ENCODE measurements around the gene SLC15A4. TPM values are rescaled to one million over a fixed set of nuclear protein-coding genes. Genes with fewer than 3 reads are reported as not detected.
"Not testable (repeated sequence)": the region's sequence is repeated elsewhere in the genome, so short reads cannot be mapped to it uniquely, and the experiment has no call there.

The SLC15A4 gene
- total RNA-seq, 1 experiment from 2014 or later = 21.6 TPM

- no peaks in the 10 kb centered on the region; the same call in 1 of the 2 replicates for H3K4me1 ChIP-seq (ENCODE audit: insufficient read depth, low read length)
- no peak overlapping the region for H3K9ac ChIP-seq (ENCODE audit: extremely low read depth, insufficient read length, low read length)
- no peak overlapping the region for H3K4me3 Mint-ChIP-seq
- no peaks in the 10 kb centered on the region for H3K9me3 ChIP-seq (ENCODE audit: control insufficient read depth, low read depth, low read length)
- H3K14ac ChIP-seq (ENCODE audit: insufficient read depth, low read length) = no peak overlapping the region
- peaks cover 4% of the 10 kb centered on the region; the same call in 1 of the 2 replicates for H3K27me3 ChIP-seq (ENCODE audit: insufficient read depth, low read length)
- TF ChIP-seq CTCF (conservative IDR thresholded peaks at IDR 0.05) = no peak
- H3K79me2 ChIP-seq (ENCODE audit: insufficient read depth, low read length) = no peaks in the 10 kb centered on the region
- H2AK5ac ChIP-seq (ENCODE audit: insufficient read length, low read length) = no peak overlapping the region
- H2BK5ac ChIP-seq (ENCODE audit: insufficient read length, low read length) = no peak overlapping the region
- no peak overlapping the region for H3K23ac ChIP-seq (ENCODE audit: insufficient read length, low read depth, low read length)
- H4K91ac ChIP-seq (ENCODE audit: insufficient read length, low read depth, low read length) = no peak overlapping the region
- H3K4me2 ChIP-seq (ENCODE audit: insufficient read depth, insufficient read length, low read length) = no peak overlapping the region
- no peaks in the 10 kb centered on the region for H3K79me1 ChIP-seq (ENCODE audit: insufficient read depth, low read depth, low read length, poor library complexity, severe bottlenecking)
- H3K27ac Mint-ChIP-seq = no peak overlapping the region
- H3T11ph ChIP-seq (ENCODE audit: low read length) = no peak overlapping the region
- H3K18ac ChIP-seq (ENCODE audit: insufficient read length, low read depth, low read length) = no peak overlapping the region
- H4K20me1 ChIP-seq (ENCODE audit: control insufficient read depth, insufficient read depth, insufficient read length) = no peaks in the 10 kb centered on the region
- peaks cover 0 to 4% (median 2%) of the 10 kb centered on the region in 3 experiments; a peak in 3 of 7 replicates for H3K36me3 Mint-ChIP-seq (ENCODE audit: insufficient read depth in 1 of 3, low read depth in 3 of 3)
- no peak overlapping the region for H3K56ac ChIP-seq (ENCODE audit: insufficient read length, low read depth, low read length)
- no peak overlapping the region for H3K27ac ChIP-seq (ENCODE audit: insufficient read length, low read depth, low read length)
- H2BK15ac ChIP-seq (ENCODE audit: low read depth, low read length) = no peak overlapping the region
- H3K4me1 Mint-ChIP-seq = peaks cover 15 to 28% of the 10 kb centered on the region in 2 experiments
- no peak overlapping the region for H4K5ac ChIP-seq (ENCODE audit: insufficient read length, low read depth, low read length)
- no peak for DNase-seq
- peaks cover 36% of the 10 kb centered on the region for H3K27me3 Mint-ChIP-seq (ENCODE audit: low read depth)
- no peaks in the 10 kb centered on the region for H3K23me2 ChIP-seq (ENCODE audit: insufficient read length, low read depth, low read length, poor library complexity, severe bottlenecking)
- no peak overlapping the region for H2BK12ac ChIP-seq (ENCODE audit: insufficient read length, low read depth, low read length)
- no CpG with 5 or more reads among the region's 3 CpGs for WGBS (ENCODE audit: extremely low coverage, insufficient read length, low lambda C conversion rate)
- H4K8ac ChIP-seq (replicated peaks; ENCODE audit: insufficient read length, low read depth, low read length) = no peak overlapping the region
- H2BK20ac ChIP-seq (ENCODE audit: low read depth, low read length, poor library complexity, severe bottlenecking) = no peak overlapping the region
- H3K4ac ChIP-seq (ENCODE audit: low read depth, low read length) = no peak overlapping the region
- no peak overlapping the region for H2AFZ ChIP-seq (ENCODE audit: low read length)
- H2BK120ac ChIP-seq (ENCODE audit: low read depth, low read length, poor library complexity, severe bottlenecking) = no peak overlapping the region
- peaks cover 0 to 6% of the 10 kb centered on the region in 2 experiments; a peak in 1 of 5 replicates for H3K9me3 Mint-ChIP-seq
Observed at GRCh38 chr12:128850400-128850799, 26.6 kb upstream of the SLC15A4 start.

GRCh38 chr12:128849806-128850205 lies 26.0 kb upstream of the SLC15A4 start:
- H3K27me3 Mint-ChIP-seq (ENCODE audit: low read depth) = peaks cover 33% of the 10 kb centered on the region
- not testable (repeated sequence) for H3K4me3 Mint-ChIP-seq; H3K27me3 ChIP-seq (ENCODE audit: insufficient read depth, low read length); H3K79me2 ChIP-seq (ENCODE audit: insufficient read depth, low read length); H3K4me1 ChIP-seq (ENCODE audit: insufficient read depth, low read length); H3K9me3 ChIP-seq (ENCODE audit: control insufficient read depth, low read depth, low read length); H3K79me1 ChIP-seq (ENCODE audit: insufficient read depth, low read depth, low read length, poor library complexity, severe bottlenecking); H2AK5ac ChIP-seq (ENCODE audit: insufficient read length, low read length); DNase-seq; H3K23ac ChIP-seq (ENCODE audit: insufficient read length, low read depth, low read length); H2AFZ ChIP-seq (ENCODE audit: low read length); H3K4me2 ChIP-seq (ENCODE audit: insufficient read depth, insufficient read length, low read length); H3K9me3 Mint-ChIP-seq; H3K4ac ChIP-seq (ENCODE audit: low read depth, low read length); H3K9ac ChIP-seq (ENCODE audit: extremely low read depth, insufficient read length, low read length); H3K14ac ChIP-seq (ENCODE audit: insufficient read depth, low read length); H3K56ac ChIP-seq (ENCODE audit: insufficient read length, low read depth, low read length); H2BK5ac ChIP-seq (ENCODE audit: insufficient read length, low read length); H3K36me3 Mint-ChIP-seq (ENCODE audit: insufficient read depth in 1 of 3, low read depth in 3 of 3); H2BK120ac ChIP-seq (ENCODE audit: low read depth, low read length, poor library complexity, severe bottlenecking); H4K20me1 ChIP-seq (ENCODE audit: control insufficient read depth, insufficient read depth, insufficient read length); H4K91ac ChIP-seq (ENCODE audit: insufficient read length, low read depth, low read length); H2BK15ac ChIP-seq (ENCODE audit: low read depth, low read length); H3K23me2 ChIP-seq (ENCODE audit: insufficient read length, low read depth, low read length, poor library complexity, severe bottlenecking); H3K18ac ChIP-seq (ENCODE audit: insufficient read length, low read depth, low read length); H2BK20ac ChIP-seq (ENCODE audit: low read depth, low read length, poor library complexity, severe bottlenecking); H3T11ph ChIP-seq (ENCODE audit: low read length); H4K5ac ChIP-seq (ENCODE audit: insufficient read length, low read depth, low read length); H4K8ac ChIP-seq (replicated peaks; ENCODE audit: insufficient read length, low read depth, low read length); H2BK12ac ChIP-seq (ENCODE audit: insufficient read length, low read depth, low read length); H3K27ac ChIP-seq (ENCODE audit: insufficient read length, low read depth, low read length)
- no CpG with 5 or more reads among the region's 6 CpGs for WGBS (ENCODE audit: extremely low coverage, insufficient read length, low lambda C conversion rate)
- H3K27ac Mint-ChIP-seq = peak overlapping the region in 1 of 3 experiments; percentile 40; a peak in 1 of 7 replicates
- peaks cover 14 to 25% of the 10 kb centered on the region in 2 experiments for H3K4me1 Mint-ChIP-seq
